K562 (cell line): ENCODE measurements around the gene MUC22. TPM values are rescaled to one million over a fixed set of nuclear protein-coding genes. Genes with fewer than 3 reads are reported as not detected.
A peak's percentile ranks its signal among the peaks of the same experiment; 100 is the strongest.

Experiments used
- CHD1 ChIP-seq: fragments of 200-600 bp; sonication (generic); IDR thresholded peaks from one replicate; pipeline ENCODE4 v1.6.1; 2012; ENCODE audit warnings: mild to moderate bottlenecking, moderate library complexity, low read length, inconsistent platforms
- EGR1 ChIP-seq: fragments of 450-650 bp; conservative IDR thresholded peaks from 2 replicates; pipeline ENCODE4 v1.6.1; 2017; ENCODE audit warnings: mild to moderate bottlenecking
- GTF2E2 ChIP-seq: fragments of 200-800 bp; sonication (Bioruptor generic); IDR thresholded peaks from 2 replicates; pipeline ENCODE4 v1.6.1; 2016; ENCODE audit warnings: missing genetic modification characterization, missing compliant biosample characterization
- HNRNPH1 ChIP-seq: fragments of 200-400 bp; formaldehyde crosslinking; optimal IDR thresholded peaks from 2 replicates; pipeline ENCODE3; 2017; ENCODE audit warnings: low read depth, mild to moderate bottlenecking, low read length, moderate library complexity
- MEIS2 ChIP-seq: fragments of 450-650 bp; IDR thresholded peaks from 2 replicates; pipeline ENCODE4 v1.6.1; 2014; ENCODE audit warnings: mild to moderate bottlenecking; ENCODE audit not compliant: partially characterized antibody
- MTA3 ChIP-seq: fragments of 450-650 bp; formaldehyde crosslinking; IDR thresholded peaks from 2 replicates; pipeline ENCODE4 v1.6.1; 2017; ENCODE audit warnings: mild to moderate bottlenecking, borderline replicate concordance
- TEAD2 ChIP-seq: fragments of 450-650 bp; IDR thresholded peaks from 2 replicates; pipeline ENCODE4 v1.6.1; 2016; ENCODE audit warnings: missing genetic modification characterization, control low read depth, missing compliant biosample characterization
- polyA plus RNA-seq, 8 experiments: library from polyadenylated mRNA; depleted of rRNA in 4 of 8; stranded (reverse) in 5 of 8; unstranded in 3 of 8; fragments of >200 nt; fragmentation: Nextera tagmentation in 2 of 8; fragmentation: Illumina TruSeq in 1 of 8; extraction: Ambion mirVana in 2 of 8; extraction: Trizol in 1 of 8; gene quantifications; 2 replicates each; pipeline versions ENCODE4 v1.2.1 to v1.2.3, GENCODE V29; 2011 to 2014; ENCODE audit warnings: inconsistent platforms in 1 of 8, missing spikeins in 1 of 8
- total RNA-seq, 7 experiments: library from RNA; depleted of rRNA in 6 of 7; stranded (reverse); fragments of >200 nt in 6 of 7; fragmentation: Illumina TruSeq in 2 of 7; extraction: Trizol in 2 of 7; gene quantifications; 2 replicates each; pipeline versions ENCODE4 v1.2.1 to v1.2.3, GENCODE V29; 2011 to 2021; ENCODE audit warnings: low replicate concordance in 1 of 7
- TF ChIP-seq, protein P1 (sequence below): fragments of 450-650 bp; IDR thresholded peaks from 2 replicates; pipeline ENCODE4 v1.6.1; 2017; ENCODE audit warnings: mild to moderate bottlenecking, moderate library complexity
- TF ChIP-seq, protein P2 (sequence below): sonication (generic); formaldehyde crosslinking; IDR thresholded peaks from 2 replicates; pipeline ENCODE4 v1.8.1; 2023; ENCODE audit warnings: mild to moderate bottlenecking, missing genetic modification reagents
- TF ChIP-seq, protein P3 (sequence below): fragments of 450-650 bp; formaldehyde crosslinking; IDR thresholded peaks from 2 replicates; pipeline ENCODE4 v1.4.0; 2020; ENCODE audit warnings: mild to moderate bottlenecking, moderate library complexity
- TF ChIP-seq, protein P4 (sequence below): sonication (generic); formaldehyde crosslinking; IDR thresholded peaks from 2 replicates; pipeline ENCODE4 v1.8.0; 2022; ENCODE audit warnings: missing genetic modification reagents, mild to moderate bottlenecking, moderate library complexity, borderline replicate concordance
- TF ChIP-seq, protein P5 (sequence below): fragments of 250-450 bp; sonication (Bioruptor Pico); IDR thresholded peaks from 2 replicates; pipeline ENCODE4 v1.5.0; 2021; ENCODE audit warnings: mild to moderate bottlenecking, moderate library complexity
- TF ChIP-seq, protein P6 (sequence below): fragments of 250-450 bp; sonication (Bioruptor Pico); IDR thresholded peaks from 2 replicates; pipeline ENCODE4 v1.9.0; 2021; ENCODE audit warnings: mild to moderate bottlenecking, inconsistent platforms

Gene MUC22
- total and polyA plus RNA-seq, 9 of the 15 experiments (the other 6 are each of a cell fraction or from before 2014, with no cell fraction given) = 0.01 to 0.03 TPM; not detected in 7

DNA sequence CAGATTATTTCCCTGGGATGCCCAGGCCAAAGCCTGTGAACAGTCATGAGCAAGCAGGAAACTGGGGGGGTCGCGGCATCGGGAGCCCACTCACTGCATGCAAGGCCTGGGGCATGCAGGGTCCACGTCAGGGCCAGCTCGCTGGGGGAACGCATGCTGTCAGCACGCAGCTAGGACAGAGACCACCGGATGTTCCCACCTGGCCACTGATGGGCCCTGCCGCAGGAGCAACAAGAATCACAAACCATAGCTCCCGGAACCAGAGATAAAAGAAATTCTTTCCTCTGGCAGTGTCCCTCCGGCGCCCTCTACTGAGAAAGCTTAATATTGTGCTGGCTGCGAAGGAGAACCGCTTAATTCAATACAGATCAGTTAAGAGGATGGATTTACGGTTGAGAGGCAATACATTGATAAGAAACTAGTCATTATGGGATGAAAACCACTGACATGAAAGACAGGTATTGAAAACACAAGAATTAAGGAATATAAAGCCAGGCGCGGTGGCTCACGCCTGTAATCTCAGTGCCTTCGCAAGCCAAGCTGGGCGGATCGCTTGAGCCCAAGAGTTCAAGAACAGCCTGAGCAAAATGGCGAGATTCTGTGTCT, 69.5 kb downstream of the MUC22 start (continued):
- TF ChIP-seq, protein P1, sequence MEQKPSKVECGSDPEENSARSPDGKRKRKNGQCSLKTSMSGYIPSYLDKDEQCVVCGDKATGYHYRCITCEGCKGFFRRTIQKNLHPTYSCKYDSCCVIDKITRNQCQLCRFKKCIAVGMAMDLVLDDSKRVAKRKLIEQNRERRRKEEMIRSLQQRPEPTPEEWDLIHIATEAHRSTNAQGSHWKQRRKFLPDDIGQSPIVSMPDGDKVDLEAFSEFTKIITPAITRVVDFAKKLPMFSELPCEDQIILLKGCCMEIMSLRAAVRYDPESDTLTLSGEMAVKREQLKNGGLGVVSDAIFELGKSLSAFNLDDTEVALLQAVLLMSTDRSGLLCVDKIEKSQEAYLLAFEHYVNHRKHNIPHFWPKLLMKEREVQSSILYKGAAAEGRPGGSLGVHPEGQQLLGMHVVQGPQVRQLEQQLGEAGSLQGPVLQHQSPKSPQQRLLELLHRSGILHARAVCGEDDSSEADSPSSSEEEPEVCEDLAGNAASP = no peak
- TF ChIP-seq, protein P2, sequence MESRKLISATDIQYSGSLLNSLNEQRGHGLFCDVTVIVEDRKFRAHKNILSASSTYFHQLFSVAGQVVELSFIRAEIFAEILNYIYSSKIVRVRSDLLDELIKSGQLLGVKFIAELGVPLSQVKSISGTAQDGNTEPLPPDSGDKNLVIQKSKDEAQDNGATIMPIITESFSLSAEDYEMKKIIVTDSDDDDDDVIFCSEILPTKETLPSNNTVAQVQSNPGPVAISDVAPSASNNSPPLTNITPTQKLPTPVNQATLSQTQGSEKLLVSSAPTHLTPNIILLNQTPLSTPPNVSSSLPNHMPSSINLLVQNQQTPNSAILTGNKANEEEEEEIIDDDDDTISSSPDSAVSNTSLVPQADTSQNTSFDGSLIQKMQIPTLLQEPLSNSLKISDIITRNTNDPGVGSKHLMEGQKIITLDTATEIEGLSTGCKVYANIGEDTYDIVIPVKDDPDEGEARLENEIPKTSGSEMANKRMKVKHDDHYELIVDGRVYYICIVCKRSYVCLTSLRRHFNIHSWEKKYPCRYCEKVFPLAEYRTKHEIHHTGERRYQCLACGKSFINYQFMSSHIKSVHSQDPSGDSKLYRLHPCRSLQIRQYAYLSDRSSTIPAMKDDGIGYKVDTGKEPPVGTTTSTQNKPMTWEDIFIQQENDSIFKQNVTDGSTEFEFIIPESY (CRISPR knock-in tag) = 0 out of 2 replicates have a peak, but pooled peaks have one; percentile 18
- TF ChIP-seq, protein P3, sequence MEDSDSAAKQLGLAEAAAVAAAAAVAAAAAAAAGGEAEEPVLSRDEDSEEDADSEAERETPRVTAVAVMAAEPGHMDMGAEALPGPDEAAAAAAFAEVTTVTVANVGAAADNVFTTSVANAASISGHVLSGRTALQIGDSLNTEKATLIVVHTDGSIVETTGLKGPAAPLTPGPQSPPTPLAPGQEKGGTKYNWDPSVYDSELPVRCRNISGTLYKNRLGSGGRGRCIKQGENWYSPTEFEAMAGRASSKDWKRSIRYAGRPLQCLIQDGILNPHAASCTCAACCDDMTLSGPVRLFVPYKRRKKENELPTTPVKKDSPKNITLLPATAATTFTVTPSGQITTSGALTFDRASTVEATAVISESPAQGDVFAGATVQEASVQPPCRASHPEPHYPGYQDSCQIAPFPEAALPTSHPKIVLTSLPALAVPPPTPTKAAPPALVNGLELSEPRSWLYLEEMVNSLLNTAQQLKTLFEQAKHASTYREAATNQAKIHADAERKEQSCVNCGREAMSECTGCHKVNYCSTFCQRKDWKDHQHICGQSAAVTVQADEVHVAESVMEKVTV (CRISPR knock-in tag) = peak; percentile 46; the same call in 1 of the 2 replicates
- TF ChIP-seq, protein P4, sequence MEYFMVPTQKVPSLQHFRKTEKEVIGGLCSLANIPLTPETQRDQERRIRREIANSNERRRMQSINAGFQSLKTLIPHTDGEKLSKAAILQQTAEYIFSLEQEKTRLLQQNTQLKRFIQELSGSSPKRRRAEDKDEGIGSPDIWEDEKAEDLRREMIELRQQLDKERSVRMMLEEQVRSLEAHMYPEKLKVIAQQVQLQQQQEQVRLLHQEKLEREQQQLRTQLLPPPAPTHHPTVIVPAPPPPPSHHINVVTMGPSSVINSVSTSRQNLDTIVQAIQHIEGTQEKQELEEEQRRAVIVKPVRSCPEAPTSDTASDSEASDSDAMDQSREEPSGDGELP (CRISPR knock-in tag) = peak; percentile 41; the same call in 1 of the 2 replicates
- TF ChIP-seq MTA3 (peak; percentile 37; the same call in 1 of the 2 replicates), MEIS2 (peak; percentile 84), EGR1 (no peak), HNRNPH1 (no peak), CHD1 (no peak), GTF2E2 (no peak), TEAD2 (tag) (0 out of 2 replicates have a peak, but pooled peaks have one; percentile 27)
- TF ChIP-seq, protein P5, sequence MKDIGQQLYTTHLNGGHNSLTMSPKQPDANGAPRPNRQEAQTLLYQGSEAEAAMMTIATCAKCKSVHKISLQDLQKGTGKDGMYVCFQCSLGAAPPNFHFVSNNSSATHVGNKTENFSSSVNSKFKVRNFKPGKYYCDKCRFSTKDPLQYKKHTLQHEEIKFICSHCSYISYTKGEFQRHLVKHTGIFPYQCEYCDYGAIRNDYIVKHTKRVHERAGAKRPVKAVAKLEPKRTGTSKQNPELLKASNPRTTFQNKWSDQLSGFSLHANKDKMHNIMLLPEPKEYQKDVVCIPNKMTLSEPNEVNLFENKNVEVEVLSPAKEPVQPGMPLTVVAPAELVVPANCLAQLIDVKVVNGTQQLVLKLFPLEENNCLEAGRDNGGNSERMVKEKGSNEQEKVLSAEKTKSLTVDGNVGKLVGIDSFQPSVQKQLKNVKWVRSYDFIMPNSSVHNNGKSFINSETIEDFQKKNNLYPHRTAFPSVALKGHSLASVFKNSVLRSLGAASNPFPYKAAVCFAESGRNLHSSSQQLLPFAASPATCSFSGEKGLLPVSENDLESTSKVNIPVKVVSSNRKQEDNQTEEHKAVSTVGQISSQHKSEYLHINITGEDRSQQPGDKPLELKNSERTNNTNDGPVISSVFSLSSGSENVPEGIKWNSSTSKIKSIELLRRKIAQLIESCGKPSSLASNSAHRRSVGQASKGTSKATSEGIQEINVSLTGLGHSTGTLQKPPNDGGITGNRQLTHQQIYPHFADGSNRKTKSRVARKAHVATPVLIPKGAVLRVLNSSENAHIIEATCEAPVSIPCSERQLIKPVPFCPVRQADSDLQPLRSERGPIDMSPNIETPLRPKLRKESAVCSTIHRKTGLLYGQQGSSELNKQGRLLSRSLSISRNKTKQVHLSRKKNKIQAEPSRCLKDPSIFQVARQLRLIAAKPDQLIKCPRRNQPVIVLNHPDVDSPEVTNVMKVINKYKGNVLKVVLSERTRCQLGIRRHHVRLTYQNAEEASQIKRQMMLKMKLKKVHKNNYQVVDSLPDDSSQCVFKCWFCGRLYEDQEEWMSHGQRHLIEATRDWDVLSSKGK (CRISPR knock-in tag) = no peak
- TF ChIP-seq, protein P6, sequence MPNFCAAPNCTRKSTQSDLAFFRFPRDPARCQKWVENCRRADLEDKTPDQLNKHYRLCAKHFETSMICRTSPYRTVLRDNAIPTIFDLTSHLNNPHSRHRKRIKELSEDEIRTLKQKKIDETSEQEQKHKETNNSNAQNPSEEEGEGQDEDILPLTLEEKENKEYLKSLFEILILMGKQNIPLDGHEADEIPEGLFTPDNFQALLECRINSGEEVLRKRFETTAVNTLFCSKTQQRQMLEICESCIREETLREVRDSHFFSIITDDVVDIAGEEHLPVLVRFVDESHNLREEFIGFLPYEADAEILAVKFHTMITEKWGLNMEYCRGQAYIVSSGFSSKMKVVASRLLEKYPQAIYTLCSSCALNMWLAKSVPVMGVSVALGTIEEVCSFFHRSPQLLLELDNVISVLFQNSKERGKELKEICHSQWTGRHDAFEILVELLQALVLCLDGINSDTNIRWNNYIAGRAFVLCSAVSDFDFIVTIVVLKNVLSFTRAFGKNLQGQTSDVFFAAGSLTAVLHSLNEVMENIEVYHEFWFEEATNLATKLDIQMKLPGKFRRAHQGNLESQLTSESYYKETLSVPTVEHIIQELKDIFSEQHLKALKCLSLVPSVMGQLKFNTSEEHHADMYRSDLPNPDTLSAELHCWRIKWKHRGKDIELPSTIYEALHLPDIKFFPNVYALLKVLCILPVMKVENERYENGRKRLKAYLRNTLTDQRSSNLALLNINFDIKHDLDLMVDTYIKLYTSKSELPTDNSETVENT (CRISPR knock-in tag) = 0 out of 2 replicates have a peak, but pooled peaks have one; percentile 28
